ENCODE measurements around the gene IL12RB2.

The IL12RB2 gene

GRCh38 chr1:67307251-67308060, at the start of gene IL12RB2:
Gene IL12RB2 (plus strand): TSS chr1:67307873. CDS start chr1:67320369, 12,496 bp downstream.
- DNase-seq = no peak

DNA sequence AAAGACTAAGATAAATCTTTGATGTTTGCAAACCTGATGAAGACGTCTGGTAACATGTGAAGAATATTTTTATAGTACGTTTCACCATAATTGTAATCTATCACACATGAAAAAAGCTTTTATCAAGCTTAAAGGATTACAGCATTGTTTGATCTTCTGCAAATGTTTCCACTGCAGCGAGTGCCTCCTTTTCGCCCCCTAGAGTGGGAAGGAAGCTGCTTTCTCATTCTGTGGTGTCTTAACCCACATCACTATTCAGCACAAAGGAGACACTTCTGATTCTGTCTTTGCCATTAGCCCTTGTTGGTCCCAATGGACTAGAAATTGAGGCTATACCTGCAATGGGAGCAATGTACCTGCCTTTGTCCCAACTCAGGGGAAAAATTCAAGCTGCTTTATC, 46.0 kb upstream of the IL12RB2 start:
- no peak for DNase-seq

DNA sequence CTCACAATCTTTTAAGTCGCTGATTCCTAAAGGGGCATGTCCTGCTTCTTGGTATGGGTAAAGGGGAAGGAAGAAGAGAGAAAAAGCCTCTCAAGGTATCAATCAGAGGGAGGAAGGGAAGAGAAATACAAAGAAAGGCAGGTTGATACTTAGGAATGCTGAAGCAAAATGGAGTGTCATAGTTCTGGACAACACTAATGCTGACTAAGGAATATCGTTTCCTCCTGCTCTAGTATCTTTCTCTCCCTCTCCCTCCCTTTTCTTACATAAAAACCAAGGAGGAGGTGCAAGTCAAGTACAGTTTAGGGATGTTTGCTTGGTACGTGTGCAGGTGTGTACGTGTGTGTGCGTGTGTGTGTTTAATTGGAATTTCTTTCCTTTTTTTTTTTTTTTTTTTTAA, 44.9 kb upstream of the IL12RB2 start:
- no peak for DNase-seq

DNA sequence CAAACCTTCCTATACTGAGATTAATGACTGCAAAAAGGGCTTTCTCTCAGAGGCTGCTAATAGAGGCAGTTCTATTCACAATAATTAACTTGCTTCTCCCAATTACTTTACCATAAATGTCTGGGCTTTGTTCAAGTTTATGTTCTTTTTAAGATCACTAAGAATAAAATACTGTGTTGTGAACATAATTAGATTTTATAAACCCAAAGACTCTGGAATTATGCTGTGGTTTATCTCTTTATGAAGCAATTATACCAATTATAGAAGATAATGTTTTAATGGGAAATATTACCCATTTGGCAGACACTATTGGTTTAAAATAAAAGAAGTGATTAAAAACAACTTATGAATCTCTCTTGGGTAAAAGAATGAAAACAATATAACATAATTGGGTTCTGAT, 43.5 kb upstream of the IL12RB2 start:
- DNase-seq = no peak

DNA sequence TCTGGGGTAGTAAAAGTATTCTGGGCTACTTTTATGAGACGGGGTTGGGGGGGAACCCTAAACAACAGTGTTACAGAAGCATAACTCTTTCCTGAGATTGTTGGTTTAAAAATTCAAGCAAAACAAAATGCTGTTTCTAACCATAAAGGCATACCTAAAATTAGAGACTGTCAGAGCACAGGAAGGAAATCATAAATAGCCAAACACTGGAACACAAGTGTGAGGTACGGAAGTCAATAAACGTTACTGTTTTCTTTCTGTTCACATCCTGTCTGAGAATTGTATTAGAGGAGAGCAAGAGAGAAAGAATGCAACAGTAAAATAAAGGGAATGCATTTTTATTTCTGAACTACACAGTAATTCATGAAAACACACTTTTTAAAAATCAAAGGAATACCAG, 42.8 kb upstream of the IL12RB2 start:
- DNase-seq = no peak

DNA sequence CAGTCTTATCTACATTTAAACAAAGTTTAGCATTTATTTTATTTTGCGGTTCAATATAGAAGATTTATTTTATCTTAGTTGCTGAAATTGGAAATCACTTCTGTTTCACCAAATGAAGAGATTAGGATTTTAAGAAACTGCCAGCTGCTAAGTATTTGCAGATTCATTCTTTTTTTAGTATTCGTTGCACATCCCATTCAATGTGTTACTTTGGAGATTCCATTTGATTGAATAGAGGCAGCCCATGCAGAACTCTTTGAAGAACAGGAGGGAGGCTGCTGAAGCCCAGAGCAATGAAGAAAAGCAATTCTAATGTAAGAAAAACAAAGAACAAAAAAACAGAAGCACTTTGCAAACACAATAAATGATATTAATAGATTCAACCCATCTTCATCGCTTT, 38.6 kb upstream of the IL12RB2 start:
- DNase-seq = no peak

DNA sequence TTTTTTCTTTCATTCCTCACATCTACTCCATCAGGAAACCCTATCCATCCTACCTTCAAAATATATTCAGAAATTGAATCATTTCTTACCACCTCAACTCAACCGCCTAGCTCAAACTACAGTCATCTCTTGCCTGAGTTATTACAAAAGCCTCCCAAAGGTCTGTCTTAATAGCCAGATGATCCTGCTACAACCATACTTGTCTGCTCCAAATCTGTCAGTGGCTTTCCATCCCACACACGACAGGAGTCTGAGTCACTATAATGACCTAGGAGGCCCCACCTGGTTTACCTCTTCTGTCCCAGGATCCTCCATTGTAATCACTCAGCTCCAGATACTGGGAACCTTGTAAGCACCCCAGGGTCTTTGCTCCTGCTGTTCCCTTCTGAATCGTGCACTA, 37.1 kb upstream of the IL12RB2 start:
- no peak for DNase-seq

- no peak for DNase-seq
Measured at GRCh38 chr1:67273591-67273990, 34.1 kb upstream of the IL12RB2 start.

GRCh38 chr1:67274623-67275325, 32.9 kb upstream of the IL12RB2 start:
- no peak for DNase-seq

DNA sequence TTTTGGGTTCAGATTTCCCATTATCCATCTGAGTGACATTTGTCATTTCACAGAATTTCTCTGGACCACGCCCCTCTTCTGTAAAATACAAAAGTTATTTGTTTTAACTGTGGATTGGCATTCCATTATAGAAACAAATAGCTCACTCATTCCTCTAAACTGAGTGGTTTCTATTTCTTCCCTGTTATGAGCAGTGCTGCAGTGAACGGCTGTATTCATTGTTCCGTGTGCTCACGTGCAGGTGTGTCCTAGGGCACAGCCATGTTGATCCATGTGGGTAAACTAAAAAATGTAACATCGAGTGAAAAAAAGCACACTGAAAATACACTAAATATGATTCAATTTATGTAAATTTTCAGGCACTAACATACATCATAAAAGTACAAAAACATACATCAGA, 27.0 kb upstream of the IL12RB2 start:
- no peak for DNase-seq

DNA sequence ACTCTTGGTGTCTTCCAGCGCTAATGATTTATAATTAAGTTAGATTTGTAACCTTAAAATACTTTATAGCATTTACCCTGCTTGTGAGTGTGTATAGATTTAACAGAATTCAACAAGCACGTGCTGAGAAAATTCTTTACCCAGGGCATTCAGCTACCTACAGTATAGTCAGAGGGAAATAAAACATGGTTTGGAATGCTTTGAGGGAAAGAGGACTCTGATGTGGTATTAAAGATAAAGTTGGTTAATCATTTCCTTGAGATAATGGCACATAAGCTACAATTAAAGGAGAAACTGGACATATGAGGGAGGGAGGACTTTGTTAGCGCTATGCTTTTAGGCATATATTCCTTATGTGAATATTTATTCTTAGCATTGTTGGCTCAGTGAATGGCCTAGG, 26.4 kb upstream of the IL12RB2 start:
- DNase-seq = no peak

GRCh38 chr1:67285780-67286488, 21.7 kb upstream of the IL12RB2 start:
- no peak for DNase-seq

GRCh38 chr1:67290236-67290635, 17.4 kb upstream of the IL12RB2 start:
- no peak for DNase-seq

DNA sequence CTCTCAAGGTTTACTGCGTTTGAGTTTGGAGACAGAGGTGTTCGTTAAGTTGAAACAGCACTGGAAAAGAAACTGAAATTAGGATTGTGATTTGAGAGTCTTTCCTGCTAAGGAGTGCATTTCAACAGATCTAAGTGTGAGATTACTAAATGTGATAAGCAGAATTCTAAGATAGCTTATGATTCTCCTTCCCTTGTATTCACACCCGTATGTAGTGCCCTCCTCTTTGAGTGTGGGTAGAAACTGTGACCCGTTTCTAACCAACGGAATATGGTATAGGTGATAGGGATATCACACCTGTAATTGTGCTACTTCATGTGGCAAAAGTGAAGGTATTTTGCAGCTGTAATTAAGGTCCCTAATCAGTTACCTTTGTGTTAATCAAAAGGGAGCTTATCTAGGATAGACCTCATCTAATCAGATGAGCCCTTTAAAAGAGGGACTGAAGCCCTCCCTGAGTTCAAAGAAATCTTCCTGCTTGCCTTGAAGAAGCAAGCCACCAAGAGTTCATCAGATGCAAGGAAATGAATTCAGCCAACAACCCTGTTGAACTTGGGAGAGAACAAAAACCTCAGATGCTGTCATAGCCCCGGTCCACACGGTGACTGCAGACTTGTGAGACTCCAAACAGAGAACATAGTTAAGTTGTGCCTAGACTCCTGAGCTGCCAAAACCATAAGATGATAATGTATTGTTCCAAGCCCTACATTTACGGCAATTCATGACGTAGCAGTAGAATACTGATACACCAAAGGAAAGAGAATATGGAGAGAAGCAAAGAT, 12.6 kb upstream of the IL12RB2 start:
- no peak for DNase-seq

- no peak for DNase-seq
Measured at GRCh38 chr1:67298762-67299161, 8.9 kb upstream of the IL12RB2 start.

DNA sequence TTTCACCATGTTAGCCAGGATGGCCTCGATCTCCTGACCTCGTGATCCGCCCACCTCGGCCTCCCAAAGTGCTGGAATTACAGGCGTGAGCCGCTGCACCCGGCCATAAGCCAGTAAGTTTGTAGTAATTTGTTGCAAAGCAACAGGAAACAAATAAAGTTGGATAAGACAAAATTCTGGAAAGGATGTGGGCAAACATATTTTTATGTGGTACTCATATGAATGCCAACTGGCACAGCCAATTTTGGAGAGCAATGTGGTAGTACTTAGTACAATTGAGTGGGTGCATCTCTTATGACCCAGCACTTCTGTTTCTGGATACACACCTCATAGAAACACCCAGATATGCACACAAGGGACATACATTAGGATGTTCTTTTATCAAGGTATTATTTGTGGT, 8.4 kb upstream of the IL12RB2 start:
- no peak for DNase-seq

- DNase-seq = no peak
Measured at GRCh38 chr1:67300561-67300960, 7.1 kb upstream of the IL12RB2 start.

DNA sequence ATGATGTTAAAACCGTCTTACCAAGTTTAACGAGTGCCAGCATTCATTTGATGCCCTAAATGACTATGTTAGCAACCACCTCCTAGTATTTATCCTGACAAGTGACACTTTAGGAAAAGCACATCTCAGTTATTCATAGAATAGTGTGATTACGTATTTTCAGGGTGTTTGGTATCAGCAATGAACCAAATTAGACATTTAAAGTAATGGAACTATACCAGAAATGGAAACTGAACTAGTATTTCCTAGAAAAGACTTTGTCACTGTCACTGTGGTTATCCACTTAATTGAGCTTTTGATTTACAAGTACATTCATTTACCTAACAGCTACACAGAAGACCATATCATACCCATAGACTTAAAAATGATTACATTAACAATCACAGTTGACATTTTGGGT, 3.6 kb upstream of the IL12RB2 start:
- DNase-seq = no peak

DNA sequence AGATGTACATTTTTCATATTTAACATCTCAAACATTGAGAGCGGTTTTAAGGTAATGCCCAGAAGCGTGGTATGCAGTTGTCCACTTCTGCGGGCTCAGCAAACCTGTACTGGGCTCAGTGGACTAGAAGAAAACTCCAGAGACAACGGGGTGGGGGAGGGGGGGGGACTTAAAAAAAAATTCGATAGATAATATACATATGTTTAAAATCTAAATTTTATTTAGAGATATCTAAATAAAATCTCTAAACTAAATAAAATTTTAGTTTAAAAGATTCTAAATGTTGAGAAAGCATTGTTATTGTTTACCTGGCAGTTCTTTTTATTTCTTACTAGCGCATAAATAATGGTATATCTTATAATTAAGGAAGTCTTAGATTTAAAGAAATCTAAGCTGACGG, 1.1 kb upstream of the IL12RB2 start:
- no peak for DNase-seq

- no peak for DNase-seq
Measured at GRCh38 chr1:67308136-67308535, 463 bp downstream of the IL12RB2 start.

DNA sequence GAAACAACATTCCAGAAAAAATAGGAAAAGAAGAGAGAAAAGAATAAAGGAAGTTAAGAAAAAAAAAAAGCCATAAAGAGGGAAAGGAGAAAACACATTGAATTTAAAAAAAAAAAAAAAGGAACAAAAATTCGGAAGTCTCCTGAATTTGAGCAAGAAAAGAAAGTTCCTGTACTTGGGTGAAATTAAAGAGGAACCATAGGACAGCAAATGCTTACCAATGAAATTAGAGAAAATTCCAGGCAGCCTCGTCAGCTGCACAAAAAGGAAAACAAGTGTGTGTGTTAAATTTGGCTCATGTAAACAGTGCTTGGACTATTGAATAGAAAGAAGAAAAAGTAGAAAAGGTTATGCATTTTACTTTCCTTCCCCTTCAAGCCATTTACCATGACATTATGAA, 4.9 kb downstream of the IL12RB2 start:
- DNase-seq = no peak

DNA sequence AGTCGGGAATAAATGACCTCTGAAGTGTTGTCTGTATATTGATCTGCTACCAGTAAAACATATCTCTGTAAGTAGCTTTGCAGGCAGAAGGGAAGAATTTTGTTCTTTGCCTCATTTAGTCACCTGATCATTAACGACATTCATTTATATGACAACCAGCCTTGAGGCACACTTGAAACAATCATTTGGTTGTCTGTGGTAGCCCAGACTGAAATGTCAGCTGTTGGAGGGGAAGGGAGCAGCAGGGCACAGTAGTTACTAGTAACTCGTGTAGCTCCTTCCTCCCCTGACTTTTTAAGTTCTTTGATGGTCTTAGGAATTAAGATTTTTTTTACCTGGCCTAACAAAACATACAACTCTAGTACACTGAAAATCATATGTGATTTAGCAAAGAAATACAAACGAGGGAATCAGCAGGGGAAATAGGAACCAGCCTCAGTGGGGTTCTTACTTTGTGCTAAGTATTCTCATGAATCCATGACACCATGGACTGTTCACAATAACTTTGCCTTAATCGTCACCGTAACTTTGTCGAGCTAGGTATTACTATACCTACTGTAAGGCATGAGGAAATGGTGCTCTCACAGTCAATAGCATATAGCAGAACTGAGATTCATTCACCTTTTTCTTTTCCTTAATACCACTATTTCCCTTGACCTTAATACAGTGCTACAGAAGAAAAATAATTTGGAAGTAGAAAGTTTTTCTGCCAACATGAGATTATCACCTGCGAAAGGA, 6.4 kb downstream of the IL12RB2 start:
- no peak for DNase-seq

Data from NCI-H2227 treated with DMSO at 0.1 percent for 48 hours (cell line).